ENCODE measurements around the gene LRP8.

DNA sequence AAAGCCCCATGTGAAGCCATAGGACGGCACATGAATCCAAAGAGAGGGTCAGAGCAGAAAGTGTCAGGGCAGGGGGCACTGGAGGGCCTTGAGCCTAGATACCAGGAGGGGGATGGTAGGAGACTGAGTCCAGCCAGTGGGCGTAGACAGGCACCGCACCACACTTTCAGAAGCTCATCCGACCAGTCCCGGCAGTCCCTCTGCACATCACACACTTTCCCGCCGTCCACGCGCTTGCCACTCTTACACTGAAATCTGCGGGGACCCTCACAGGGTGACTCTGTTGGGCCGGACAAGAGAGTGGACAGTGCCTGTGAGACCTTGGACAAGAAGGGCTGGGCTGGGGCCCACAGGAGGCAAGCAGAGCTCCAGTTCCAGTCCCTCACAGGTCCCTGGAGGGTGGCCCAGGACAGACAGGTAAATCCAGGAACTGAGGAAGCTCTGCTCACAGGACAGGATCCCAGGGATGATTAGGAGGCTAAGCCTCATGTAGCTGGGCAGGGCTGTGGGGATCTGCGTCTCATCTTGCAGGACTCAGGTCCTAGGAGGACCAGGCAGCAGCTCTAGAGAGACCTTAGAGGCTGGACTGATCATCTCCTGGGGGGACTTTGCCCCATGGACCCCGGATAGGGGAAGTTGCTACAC, 53.2 kb downstream of the LRP8 start:
- TF ChIP-seq, protein P1, sequence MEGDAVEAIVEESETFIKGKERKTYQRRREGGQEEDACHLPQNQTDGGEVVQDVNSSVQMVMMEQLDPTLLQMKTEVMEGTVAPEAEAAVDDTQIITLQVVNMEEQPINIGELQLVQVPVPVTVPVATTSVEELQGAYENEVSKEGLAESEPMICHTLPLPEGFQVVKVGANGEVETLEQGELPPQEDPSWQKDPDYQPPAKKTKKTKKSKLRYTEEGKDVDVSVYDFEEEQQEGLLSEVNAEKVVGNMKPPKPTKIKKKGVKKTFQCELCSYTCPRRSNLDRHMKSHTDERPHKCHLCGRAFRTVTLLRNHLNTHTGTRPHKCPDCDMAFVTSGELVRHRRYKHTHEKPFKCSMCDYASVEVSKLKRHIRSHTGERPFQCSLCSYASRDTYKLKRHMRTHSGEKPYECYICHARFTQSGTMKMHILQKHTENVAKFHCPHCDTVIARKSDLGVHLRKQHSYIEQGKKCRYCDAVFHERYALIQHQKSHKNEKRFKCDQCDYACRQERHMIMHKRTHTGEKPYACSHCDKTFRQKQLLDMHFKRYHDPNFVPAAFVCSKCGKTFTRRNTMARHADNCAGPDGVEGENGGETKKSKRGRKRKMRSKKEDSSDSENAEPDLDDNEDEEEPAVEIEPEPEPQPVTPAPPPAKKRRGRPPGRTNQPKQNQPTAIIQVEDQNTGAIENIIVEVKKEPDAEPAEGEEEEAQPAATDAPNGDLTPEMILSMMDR (optimal IDR thresholded peaks at IDR 0.05 in 1 of 3, IDR thresholded peaks at IDR 0.05 in 1 of 3, conservative IDR thresholded peaks at IDR 0.05 in 1 of 3; ENCODE audit: extremely low read depth in 1 of 3, insufficient read depth in 2 of 3, low read length in 3 of 3), result no peak
- no peak for TF ChIP-seq EZH2 (IDR thresholded peaks at IDR 0.05; ENCODE audit: low read length)
